WTC11 (cell line): Measurements from ENCODE around the gene SLC26A3.

ENCODE experiments used
- CTCF ChIP-seq: fragments of 200-600 bp; IDR thresholded peaks from 2 replicates; pipeline ENCODE4 v1.8.0; 2022; ENCODE audit warnings: antibody characterized with exemption
- ESRRA ChIP-seq: sonication (generic); formaldehyde crosslinking; IDR thresholded peaks from 2 replicates; pipeline ENCODE4 v1.8.1; 2022; ENCODE audit warnings: mild to moderate bottlenecking, missing genetic modification reagents, borderline replicate concordance
- FOXK1 ChIP-seq: sonication (generic); formaldehyde crosslinking; IDR thresholded peaks from 2 replicates; pipeline ENCODE4 v1.8.0; 2022; ENCODE audit warnings: mild to moderate bottlenecking, moderate library complexity, missing genetic modification reagents
- JUN ChIP-seq: sonication (generic); formaldehyde crosslinking; IDR thresholded peaks from 2 replicates; pipeline ENCODE4 v1.8.0; 2023; ENCODE audit warnings: mild to moderate bottlenecking, missing genetic modification reagents
- MYBL2 ChIP-seq: sonication (generic); formaldehyde crosslinking; IDR thresholded peaks from 2 replicates; pipeline ENCODE4 v1.8.1; 2023; ENCODE audit warnings: mild to moderate bottlenecking, moderate library complexity, missing genetic modification reagents
- NR2C2 ChIP-seq: sonication (generic); formaldehyde crosslinking; IDR thresholded peaks from 2 replicates; pipeline ENCODE4 v1.8.0; 2022; ENCODE audit warnings: mild to moderate bottlenecking, missing genetic modification reagents
- OVOL2 ChIP-seq: fragments of 250-450 bp; sonication (Bioruptor Pico); IDR thresholded peaks from 2 replicates; pipeline ENCODE4 v1.9.0; 2021; ENCODE audit warnings: mild to moderate bottlenecking, borderline replicate concordance
- SMAD3 ChIP-seq: sonication (generic); formaldehyde crosslinking; IDR thresholded peaks from 2 replicates; pipeline ENCODE4 v1.8.0; 2022; ENCODE audit warnings: missing genetic modification reagents, mild to moderate bottlenecking, borderline replicate concordance
- STAT6 ChIP-seq: sonication (generic); formaldehyde crosslinking; conservative IDR thresholded peaks from 2 replicates; pipeline ENCODE4 v1.8.1; 2023; ENCODE audit warnings: mild to moderate bottlenecking, low read depth, missing genetic modification reagents, moderate library complexity
- USF2 ChIP-seq: sonication (generic); formaldehyde crosslinking; IDR thresholded peaks from 2 replicates; pipeline ENCODE4 v1.8.1; 2023; ENCODE audit warnings: mild to moderate bottlenecking, missing genetic modification reagents, moderate library complexity
- ZBTB21 ChIP-seq: sonication (generic); formaldehyde crosslinking; IDR thresholded peaks from 2 replicates; pipeline ENCODE4 v1.8.1; 2023; ENCODE audit warnings: mild to moderate bottlenecking, missing genetic modification reagents, borderline replicate concordance
- ZNF121 ChIP-seq: sonication (generic); formaldehyde crosslinking; IDR thresholded peaks from 2 replicates; pipeline ENCODE4 v1.8.0; 2023; ENCODE audit warnings: missing genetic modification reagents

- TF ChIP-seq CTCF (no peak), OVOL2 (CRISPR knock-in tag) (no peak), ZBTB21 (no peak), USF2 (no peak), SMAD3 (CRISPR knock-in tag) (no peak), JUN (CRISPR knock-in tag) (no peak), FOXK1 (CRISPR knock-in tag) (no peak), MYBL2 (no peak), ZNF121 (CRISPR knock-in tag) (no peak), ESRRA (CRISPR knock-in tag) (no peak), NR2C2 (CRISPR knock-in tag) (no peak), STAT6 (no peak)
These were observed 17.9 kb downstream of the SLC26A3 start for GRCh38 chr7:107785170-107785569.
